ENCODE data around the gene HSPA12B.

Gene HSPA12B

DNA sequence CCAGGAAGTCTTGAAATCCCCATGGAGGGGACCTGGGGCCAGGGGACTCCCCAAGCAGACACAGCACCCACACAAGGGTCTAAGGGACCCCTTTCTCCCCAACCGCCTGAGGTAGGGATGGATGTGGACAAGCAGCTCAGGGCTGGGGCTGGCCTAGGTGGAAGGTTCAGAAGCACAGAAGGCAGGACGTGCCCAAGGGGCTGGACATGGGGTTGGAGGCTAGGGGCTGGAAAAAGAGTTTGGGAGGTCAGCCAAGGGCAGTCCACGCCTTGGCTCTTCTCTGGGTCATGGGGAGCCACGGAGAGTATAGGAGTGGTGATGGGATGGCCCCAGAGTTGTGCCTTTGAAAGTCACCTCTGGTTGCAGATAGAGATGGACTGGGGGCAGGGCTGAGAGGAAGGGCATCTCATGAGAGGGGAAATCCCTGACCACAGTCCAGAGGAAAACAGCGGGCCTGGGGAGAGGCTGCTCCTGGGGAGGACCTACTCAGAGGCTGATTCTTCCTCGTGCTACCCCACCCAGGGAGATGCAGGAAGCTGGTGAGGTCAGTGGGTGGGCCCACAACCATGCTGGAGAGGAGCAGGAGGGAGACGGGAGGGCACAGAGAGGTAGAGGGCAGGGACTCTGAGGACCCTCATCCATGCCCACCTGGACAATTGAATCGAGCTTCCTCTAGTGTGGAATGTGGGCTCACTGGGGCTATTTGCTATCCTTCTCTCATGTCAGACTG, 2.5 kb upstream of the HSPA12B start:
- no peak overlapping the region for H3K4me3 ChIP-seq (ENCODE audit: low read depth, low read length)
- TF ChIP-seq, protein P1, sequence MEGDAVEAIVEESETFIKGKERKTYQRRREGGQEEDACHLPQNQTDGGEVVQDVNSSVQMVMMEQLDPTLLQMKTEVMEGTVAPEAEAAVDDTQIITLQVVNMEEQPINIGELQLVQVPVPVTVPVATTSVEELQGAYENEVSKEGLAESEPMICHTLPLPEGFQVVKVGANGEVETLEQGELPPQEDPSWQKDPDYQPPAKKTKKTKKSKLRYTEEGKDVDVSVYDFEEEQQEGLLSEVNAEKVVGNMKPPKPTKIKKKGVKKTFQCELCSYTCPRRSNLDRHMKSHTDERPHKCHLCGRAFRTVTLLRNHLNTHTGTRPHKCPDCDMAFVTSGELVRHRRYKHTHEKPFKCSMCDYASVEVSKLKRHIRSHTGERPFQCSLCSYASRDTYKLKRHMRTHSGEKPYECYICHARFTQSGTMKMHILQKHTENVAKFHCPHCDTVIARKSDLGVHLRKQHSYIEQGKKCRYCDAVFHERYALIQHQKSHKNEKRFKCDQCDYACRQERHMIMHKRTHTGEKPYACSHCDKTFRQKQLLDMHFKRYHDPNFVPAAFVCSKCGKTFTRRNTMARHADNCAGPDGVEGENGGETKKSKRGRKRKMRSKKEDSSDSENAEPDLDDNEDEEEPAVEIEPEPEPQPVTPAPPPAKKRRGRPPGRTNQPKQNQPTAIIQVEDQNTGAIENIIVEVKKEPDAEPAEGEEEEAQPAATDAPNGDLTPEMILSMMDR (IDR thresholded peaks at IDR 0.05; ENCODE audit: low read depth, low read length) = no peak

DNA sequence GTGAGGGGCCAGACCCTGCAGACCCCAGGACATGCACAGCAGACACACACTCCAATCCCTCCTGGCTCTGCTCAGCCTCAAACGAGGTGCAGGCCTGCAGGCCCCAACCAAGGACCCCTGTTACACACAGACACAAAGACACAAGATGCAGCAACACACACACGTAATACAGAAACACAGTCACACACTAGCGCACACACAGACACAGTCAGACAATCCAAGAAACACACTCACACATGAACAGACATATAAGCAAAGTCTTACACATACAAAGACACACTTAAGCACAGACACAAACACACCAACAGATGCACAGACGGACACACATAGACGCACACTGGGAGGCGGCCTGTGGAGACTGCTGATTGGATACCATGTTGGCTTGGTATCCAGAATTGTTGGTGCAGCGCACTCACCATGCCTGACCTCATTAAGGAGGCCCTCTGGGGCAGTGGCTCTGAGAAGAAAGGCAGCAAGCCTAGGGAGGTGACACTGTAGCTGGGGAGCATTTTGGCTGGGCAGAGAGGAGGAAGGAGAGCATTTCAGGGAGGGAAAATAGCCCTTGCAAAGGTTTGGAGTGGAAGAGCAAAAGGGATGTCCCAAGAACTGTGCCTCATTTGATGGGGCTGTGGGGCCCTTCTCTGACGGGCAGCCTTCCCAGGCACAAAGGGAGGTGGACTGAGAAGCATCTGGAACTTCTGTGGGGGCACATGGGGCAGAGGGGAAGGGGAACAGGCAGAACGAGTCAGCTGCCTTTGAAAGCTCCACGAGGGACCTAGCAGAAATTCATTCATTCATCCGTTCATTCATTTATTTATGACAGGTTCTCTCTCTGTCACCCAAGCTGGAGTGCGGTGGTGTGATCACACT, 1.4 kb upstream of the HSPA12B start:
- H3K4me3 ChIP-seq (ENCODE audit: low read depth, low read length) = no peak overlapping the region
- TF ChIP-seq, protein P1 (IDR thresholded peaks at IDR 0.05; ENCODE audit: low read depth, low read length) = no peak

DNA sequence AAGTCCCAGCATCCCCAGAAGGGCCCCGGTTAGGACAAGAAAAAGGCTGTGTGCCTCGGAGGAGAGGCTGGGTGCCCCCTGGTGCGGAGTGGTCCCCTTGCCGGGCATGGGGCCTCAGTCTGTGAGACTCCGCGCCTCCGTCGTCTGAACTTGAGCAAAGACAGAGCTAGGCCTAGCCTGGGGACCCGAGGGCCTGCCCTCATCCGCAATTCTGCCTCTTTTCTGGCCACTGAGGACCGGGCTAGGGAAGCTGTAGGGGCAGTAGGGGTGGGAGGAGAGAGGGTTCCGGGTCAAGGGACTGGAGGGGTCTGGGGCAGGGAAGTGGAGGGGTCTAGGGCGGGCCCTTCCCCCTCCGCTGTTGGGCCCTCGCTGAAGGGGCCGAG, 550 bp upstream of the HSPA12B start:
- TF ChIP-seq, protein P1 (IDR thresholded peaks at IDR 0.05; ENCODE audit: low read depth, low read length) = no peak
- no peak overlapping the region for H3K4me3 ChIP-seq (ENCODE audit: low read depth, low read length)

DNA sequence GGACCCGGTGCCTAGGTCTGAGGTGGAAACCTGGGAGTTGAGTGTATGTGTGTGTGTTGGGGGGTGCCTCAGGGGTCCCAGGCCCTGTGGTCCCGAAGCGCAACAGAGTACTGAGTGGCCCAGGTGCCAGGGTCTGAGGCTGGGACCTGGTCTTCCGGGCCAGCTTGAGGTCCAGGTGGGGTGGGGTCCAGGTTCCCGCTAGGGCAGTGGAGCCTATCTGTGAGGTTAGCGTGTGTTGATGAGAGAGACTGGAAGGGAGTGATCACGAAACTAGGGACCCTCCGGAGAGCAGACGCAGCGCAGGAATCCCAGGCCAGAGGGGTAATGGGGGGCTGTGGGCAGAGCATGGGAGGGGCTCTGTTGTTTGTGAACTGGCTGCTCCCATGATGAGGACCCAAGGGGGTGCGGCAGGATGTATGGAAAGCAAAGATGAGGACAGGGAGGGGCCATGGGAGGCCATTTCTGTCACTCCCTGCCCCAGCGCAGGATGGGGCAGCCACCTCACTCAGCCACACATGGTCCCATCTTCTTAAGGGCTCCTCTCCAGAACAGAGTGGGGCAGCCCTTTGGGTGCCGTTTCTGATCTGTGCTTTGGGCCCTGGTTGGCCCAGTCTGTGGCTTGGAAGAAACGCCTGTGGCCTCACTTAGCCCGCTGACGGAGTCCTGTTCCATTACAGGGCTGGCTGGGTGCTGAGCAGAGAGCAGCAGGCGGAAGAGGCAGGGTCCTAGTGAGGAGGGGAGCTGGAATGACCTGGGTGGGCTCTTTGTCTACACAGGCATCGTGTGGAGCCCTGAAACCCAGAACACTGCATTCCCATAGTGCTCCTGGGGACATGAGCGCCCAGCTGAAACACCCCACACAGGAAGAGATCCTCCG, 872 bp downstream of the HSPA12B start:
- no peak overlapping the region for H3K4me3 ChIP-seq (ENCODE audit: low read depth, low read length)
- TF ChIP-seq, protein P1 (IDR thresholded peaks at IDR 0.05; ENCODE audit: low read depth, low read length) = no peak

DNA sequence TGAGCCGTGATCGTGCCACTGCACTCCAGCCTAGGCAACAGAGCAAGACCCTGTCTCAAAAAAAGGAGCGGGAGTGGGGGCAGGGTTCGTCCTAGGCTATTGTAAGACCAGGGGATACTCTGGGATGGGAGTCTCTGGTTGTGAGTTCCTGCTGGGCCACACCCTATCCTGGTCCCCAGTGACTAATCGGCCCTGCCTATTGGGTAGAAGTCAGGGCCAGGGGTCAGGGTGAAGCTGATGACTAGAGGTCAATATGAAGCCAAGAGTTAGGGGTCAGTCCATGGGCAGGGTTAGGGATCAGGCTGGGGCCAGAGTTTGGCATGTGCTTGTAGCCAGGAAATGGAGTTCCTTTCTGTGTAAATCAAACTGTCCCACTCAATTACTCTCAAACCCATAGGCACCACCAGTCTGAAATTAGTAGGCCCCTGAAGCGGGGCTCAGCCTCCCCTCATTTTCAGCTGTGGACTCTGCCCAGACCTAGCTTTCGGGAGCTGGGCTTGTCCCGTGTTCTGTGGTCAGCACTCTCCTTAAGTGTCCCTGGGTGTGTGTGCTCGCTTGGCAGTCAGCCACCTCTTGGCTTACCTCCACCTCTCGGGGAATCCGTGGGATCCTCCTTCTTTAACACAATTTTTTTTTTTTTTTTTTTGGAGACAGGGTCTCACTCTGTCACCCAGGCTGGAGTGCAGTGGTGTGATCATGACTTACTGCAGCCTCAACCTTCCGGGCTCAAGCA, 1.8 kb downstream of the HSPA12B start:
- H3K4me3 ChIP-seq (ENCODE audit: low read depth, low read length) = no peak overlapping the region
- TF ChIP-seq, protein P1 (IDR thresholded peaks at IDR 0.05; ENCODE audit: low read depth, low read length) = no peak

DNA sequence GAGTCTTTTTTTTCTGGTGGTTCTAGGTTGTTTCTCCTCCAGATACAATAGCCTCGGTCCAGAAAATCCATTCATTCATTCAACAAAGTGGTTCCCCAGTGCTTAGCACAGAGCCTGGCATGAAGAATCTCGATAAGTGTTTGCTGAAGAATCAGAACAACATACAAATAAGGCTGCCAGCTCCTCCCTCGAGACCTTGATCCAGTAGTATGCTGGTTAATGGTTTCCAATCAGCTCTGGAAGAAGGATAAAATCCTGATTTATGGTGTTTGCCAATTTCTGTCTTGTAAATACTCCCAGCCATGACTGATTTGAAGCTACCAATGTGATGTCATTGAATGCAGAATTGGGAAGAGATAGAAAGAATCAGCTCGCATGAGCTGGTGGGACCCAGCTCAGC, 3.3 kb downstream of the HSPA12B start:
- TF ChIP-seq, protein P1 (IDR thresholded peaks at IDR 0.05; ENCODE audit: low read depth, low read length) = no peak
- H3K4me3 ChIP-seq (ENCODE audit: low read depth, low read length) = no peak overlapping the region

Measured in WI38 (cell line).